ENCODE measurements around the gene GPLD1. TPM values are rescaled to one million over a fixed set of nuclear protein-coding genes. Genes with fewer than 3 reads are reported as not detected.
"Not testable (repeated sequence)": the region's sequence is repeated elsewhere in the genome, so short reads cannot be mapped to it uniquely, and the experiment has no call there.

Gene GPLD1
- total RNA-seq, 1 donor from 2014 or later: 8.4 TPM

- peaks cover 55% of the 10 kb centered on the region for H3K36me3 Mint-ChIP-seq (ENCODE audit: low read depth)
- CTCF ChIA-PET: interaction anchor here (1.5 kb wide), 1 partner anchor 94 kb away, joined by 3 read pairs; no protein-coding TSS in a partner anchor
- no peak for TF ChIP-seq CTCF (IDR thresholded peaks at IDR 0.05)
- no peak overlapping the region for H3K4me3 Mint-ChIP-seq
- no peaks in the 10 kb centered on the region for H3K27me3 Mint-ChIP-seq
- intact Hi-C loops (cut with micrococcal nuclease): no loop called here
- DNase-seq (no peak), ATAC-seq (ENCODE audit: low read depth) (no peak)
- H3K9me3 Mint-ChIP-seq: no peaks in the 10 kb centered on the region
- POLR2A ChIA-PET: no interaction called here
- H3K27ac Mint-ChIP-seq: no peak overlapping the region
- no peaks in the 10 kb centered on the region for H3K4me1 Mint-ChIP-seq
Measured at GRCh38 chr6:24426729-24427446, 62.5 kb downstream of the GPLD1 start.

- ChIA-PET POLR2A (no interaction called here), CTCF (no interaction called here)
- DNase-seq: no peak
- Mint-ChIP-seq H3K36me3 (ENCODE audit: low read depth) (peaks cover 72% of the 10 kb centered on the region), H3K27ac (no peak overlapping the region), H3K27me3 (no peaks in the 10 kb centered on the region), H3K4me1 (no peaks in the 10 kb centered on the region), H3K4me3 (no peak overlapping the region), H3K9me3 (no peaks in the 10 kb centered on the region)
- intact Hi-C loops (cut with micrococcal nuclease): no loop called here
- TF ChIP-seq CTCF (IDR thresholded peaks at IDR 0.05): no peak
- ATAC-seq (ENCODE audit: low read depth): no peak
Measured at GRCh38 chr6:24425091-24425490, 64.3 kb downstream of the GPLD1 start.

- Mint-ChIP-seq H3K4me3 (no peak overlapping the region), H3K36me3 (ENCODE audit: low read depth) (peaks cover 81% of the 10 kb centered on the region), H3K27me3 (no peaks in the 10 kb centered on the region), H3K4me1 (peaks cover 4% of the 10 kb centered on the region), H3K27ac (no peak overlapping the region), H3K9me3 (no peaks in the 10 kb centered on the region)
- no peak for TF ChIP-seq CTCF (IDR thresholded peaks at IDR 0.05)
- intact Hi-C loops (cut with micrococcal nuclease): no loop called here
- DNase-seq (no peak), ATAC-seq (ENCODE audit: low read depth) (no peak)
- POLR2A ChIA-PET: no interaction called here
- CTCF ChIA-PET: no interaction called here
Measured at GRCh38 chr6:24419526-24419925, 69.9 kb downstream of the GPLD1 start.

- CTCF ChIA-PET: no interaction called here
- peak; percentile 65 for ATAC-seq (ENCODE audit: low read depth)
- peaks cover 68% of the 10 kb centered on the region for H3K36me3 Mint-ChIP-seq (ENCODE audit: low read depth)
Measured at GRCh38 chr6:24415753-24416152, 73.6 kb downstream of the GPLD1 start.

GRCh38 chr6:24414531-24414930 is 74.8 kb downstream of the GPLD1 start:
- H3K27me3 Mint-ChIP-seq; POLR2A ChIA-PET; CTCF ChIA-PET; H3K4me1 Mint-ChIP-seq; ATAC-seq (ENCODE audit: low read depth); H3K4me3 Mint-ChIP-seq; H3K9me3 Mint-ChIP-seq; DNase-seq; intact Hi-C loops (cut with micrococcal nuclease); H3K27ac Mint-ChIP-seq: not testable (repeated sequence)
- H3K36me3 Mint-ChIP-seq (ENCODE audit: low read depth): peaks cover 62% of the 10 kb centered on the region

More at GRCh38 chr6:24415753-24416152, 73.6 kb downstream of the GPLD1 start:
- no peak for TF ChIP-seq CTCF (IDR thresholded peaks at IDR 0.05)
- peaks cover 4% of the 10 kb centered on the region for H3K4me1 Mint-ChIP-seq
- POLR2A ChIA-PET: interaction anchor here (0.7 kb wide), 1 partner anchor 39 kb away, joined by 3 read pairs; no protein-coding TSS in a partner anchor
- no peaks in the 10 kb centered on the region for H3K27me3 Mint-ChIP-seq
- no peaks in the 10 kb centered on the region for H3K9me3 Mint-ChIP-seq
- DNase-seq: no peak
- peak overlapping the region; percentile 30 for H3K27ac Mint-ChIP-seq
- H3K4me3 Mint-ChIP-seq: no peak overlapping the region
- intact Hi-C loops (cut with micrococcal nuclease): no loop called here
